Liver (tissue), 3 donors: ENCODE results near the gene ST3GAL3.

Source experiments
- CTCF ChIP-seq: fragments of 150-350 bp; IDR thresholded peaks from 2 replicates; pipeline ENCODE4 v1.5.1; 2017; ENCODE audit warnings: improper control_type of control experiment, low read depth, low read length; ENCODE audit not compliant: missing input control
- GABPA ChIP-seq, 2 donors: IDR thresholded peaks in 1 of 2; conservative IDR thresholded peaks in 1 of 2; 2 replicates each; pipeline ENCODE4 v1.6.1; 2016; ENCODE audit warnings: antibody characterized with exemption in 2 of 2, mild to moderate bottlenecking in 1 of 2, moderate library complexity in 1 of 2
- HNF4G ChIP-seq: IDR thresholded peaks from 2 replicates; pipeline ENCODE4 v1.6.1; 2016; ENCODE audit warnings: antibody characterized with exemption
- JUND ChIP-seq, 2 donors: IDR thresholded peaks; 2 replicates each; pipeline ENCODE4 v1.6.1; 2016; ENCODE audit warnings: antibody characterized with exemption in 2 of 2
- RAD21 ChIP-seq, 2 donors: IDR thresholded peaks; 2 replicates each; pipeline ENCODE4 v1.6.1; 2016; ENCODE audit warnings: antibody characterized with exemption in 2 of 2, mild to moderate bottlenecking in 2 of 2
- REST ChIP-seq: IDR thresholded peaks from 2 replicates; pipeline ENCODE4 v1.6.1; 2016; ENCODE audit warnings: antibody characterized with exemption, mild to moderate bottlenecking
- RXRA ChIP-seq, 2 donors: IDR thresholded peaks; 2 replicates each; pipeline ENCODE4 v1.6.1; 2017 to 2018; ENCODE audit warnings: antibody characterized with exemption in 2 of 2, mild to moderate bottlenecking in 1 of 2
- SP1 ChIP-seq: IDR thresholded peaks from 2 replicates; pipeline ENCODE4 v1.6.1; 2018; ENCODE audit warnings: antibody characterized with exemption, mild to moderate bottlenecking
- TAF1 ChIP-seq: conservative IDR thresholded peaks from 2 replicates; pipeline ENCODE4 v1.6.1; 2016; ENCODE audit warnings: antibody characterized with exemption, mild to moderate bottlenecking
- YY1 ChIP-seq: IDR thresholded peaks from 2 replicates; pipeline ENCODE4 v1.6.1; 2016; ENCODE audit warnings: antibody characterized with exemption, mild to moderate bottlenecking
- TF ChIP-seq, protein P1 (sequence below): IDR thresholded peaks from 2 replicates; pipeline ENCODE4 v1.6.1; 2016; ENCODE audit warnings: antibody characterized with exemption
- TF ChIP-seq, protein P2 (sequence below): IDR thresholded peaks from 2 replicates; pipeline ENCODE4 v1.6.1; 2016; ENCODE audit warnings: antibody characterized with exemption
- donor health status: healthy.
- donor health status: healthy.

DNA sequence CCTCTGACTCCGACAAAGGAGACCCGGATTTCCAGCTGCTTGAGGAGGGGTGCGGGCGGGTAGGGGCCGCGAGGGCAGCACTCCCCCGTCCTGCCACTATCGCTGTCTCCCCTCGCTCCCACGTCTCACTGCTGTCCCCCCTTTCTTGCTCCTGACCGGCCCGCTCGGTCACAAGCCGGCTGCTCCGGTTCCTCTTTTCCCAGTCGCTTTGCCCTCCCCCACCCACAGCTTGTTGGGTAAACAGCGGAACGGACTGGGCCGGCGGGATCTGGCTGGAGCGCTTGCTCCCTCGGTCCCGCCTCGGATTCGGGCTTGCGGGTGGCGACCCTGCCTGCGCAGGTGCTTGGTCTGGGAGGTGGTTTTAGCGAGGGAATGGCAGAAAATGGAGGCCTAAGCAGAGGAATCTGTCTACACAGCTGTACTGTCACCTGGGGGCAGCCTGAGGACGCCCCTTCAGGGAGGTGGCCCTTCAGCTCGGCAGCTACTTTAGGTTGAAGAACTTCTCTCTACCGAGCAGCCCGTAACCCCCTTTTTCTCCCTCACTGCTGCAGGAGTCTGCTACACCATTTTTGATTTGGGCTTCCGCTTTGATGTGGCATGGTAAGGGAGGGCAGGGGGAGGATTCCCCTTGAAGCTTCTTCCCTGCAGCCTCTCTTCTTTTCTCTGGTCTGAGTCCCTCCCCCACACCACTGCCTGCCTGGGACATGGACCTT is 268.1 kb downstream of the ST3GAL3 start:
- TF ChIP-seq CTCF (no peak), RAD21 (IDR thresholded peaks at IDR 0.05) (no peak), TAF1 (no peak), REST (no peak), YY1 (peak; percentile 12), HNF4G (no peak), SP1 (no peak), JUND (IDR thresholded peaks at IDR 0.05) (no peak), RXRA (IDR thresholded peaks at IDR 0.05) (no peak), GABPA (IDR thresholded peaks at IDR 0.05 in 1 of 2, conservative IDR thresholded peaks at IDR 0.05 in 1 of 2) (no peak)
- TF ChIP-seq, protein P1, sequence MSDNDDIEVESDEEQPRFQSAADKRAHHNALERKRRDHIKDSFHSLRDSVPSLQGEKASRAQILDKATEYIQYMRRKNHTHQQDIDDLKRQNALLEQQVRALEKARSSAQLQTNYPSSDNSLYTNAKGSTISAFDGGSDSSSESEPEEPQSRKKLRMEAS, result no peak
- TF ChIP-seq, protein P2, sequence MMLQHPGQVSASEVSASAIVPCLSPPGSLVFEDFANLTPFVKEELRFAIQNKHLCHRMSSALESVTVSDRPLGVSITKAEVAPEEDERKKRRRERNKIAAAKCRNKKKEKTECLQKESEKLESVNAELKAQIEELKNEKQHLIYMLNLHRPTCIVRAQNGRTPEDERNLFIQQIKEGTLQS, result no peak
